Adrenal gland (tissue), 12 donors: ENCODE measurements around the gene RGL1. TPM values are rescaled to one million over a fixed set of nuclear protein-coding genes. Genes with fewer than 3 reads are reported as not detected.

ENCODE experiments used
- DNase-seq, 7 donors: peaks; one replicate each; pipeline ENCODE4 v3.0.0-alpha.2; 2019 to 2020
- H3K27ac ChIP-seq, 5 donors: fragments of 200-600 bp; sonication (generic) in 4 of 5; 1 replicate in 3 of 5; 2 replicates in 2 of 5; pipeline versions ENCODE4 v1.5.1 to v1.8.0; 2016 to 2020; ENCODE audit warnings: mild to moderate bottlenecking in 1 of 5
- H3K27me3 ChIP-seq: fragments of 200-600 bp; 2 replicates; pipeline ENCODE4 v1.8.0; 2021
- H3K36me3 ChIP-seq, 2 donors: fragments of 200-600 bp; replicated peaks in 1 of 2; 1 replicate in 1 of 2; 2 replicates in 1 of 2; pipeline versions ENCODE4 v1.5.1 to v1.8.0; 2018 to 2022
- H3K4me1 ChIP-seq, 2 donors: fragments of 200-600 bp; replicated peaks in 1 of 2; 1 replicate in 1 of 2; 2 replicates in 1 of 2; pipeline versions ENCODE4 v1.5.1 to v1.8.0; 2018 to 2021
- H3K4me3 ChIP-seq, 4 donors: fragments of 200-600 bp; sonication (generic) in 3 of 4; one replicate each; pipeline ENCODE4 v1.5.1; 2016 to 2018
- H3K9me3 ChIP-seq, 3 donors: fragments of 200-600 bp; sonication (generic) in 1 of 3; replicated peaks in 1 of 3; 1 replicate in 2 of 3; 2 replicates in 1 of 3; pipeline versions ENCODE4 v1.5.1 to v1.8.0; 2016 to 2021
- POLR2A ChIP-seq, 2 donors: fragments of 450-650 bp; IDR thresholded peaks; one replicate each; pipeline ENCODE4 v1.6.1; 2017; ENCODE audit warnings: antibody characterized with exemption in 2 of 2, mild to moderate bottlenecking in 2 of 2, moderate library complexity in 1 of 2
- WGBS, 4 donors: extraction: QIAGEN DNeasy Blood & Tissue Kit in 2 of 4; methylation state at CpG; one replicate each; pipeline versions ENCODE4 v1.1.5 to v1.1.7; 2013 to 2017; 5-methylcytosine and 5-hydroxymethylcytosine counted together
- intact Hi-C, 2 donors: fragments of 100-400 bp; cut with DNase I; formaldehyde crosslinking; loops; one replicate each; pipeline versions ENCODE4 v1.14.1 to v1.15.0; 2022 to 2023
- polyA plus RNA-seq, 3 donors: library from polyadenylated mRNA; stranded (reverse); fragments of 200-250 nt in 2 of 3; fragments of 350-450 nt in 1 of 3; fragmentation: Illumina TruSeq in 1 of 3; extraction: RNeasy Lipid Tissue Mini Kit (QIAGEN cat#74804) in 1 of 3; gene quantifications; one replicate each; pipeline ENCODE4 v1.2.3, GENCODE V29; 2013 to 2014
- total RNA-seq, 9 donors: library from RNA; depleted of rRNA in 4 of 9; stranded (reverse); fragments of >200 nt in 4 of 9; fragments of 120-200 nt in 1 of 9; fragmentation: NEBNext Ultra II Directional in 1 of 9; extraction: Animal tissue kit (Norgen Biotek cat#: 25700) in 1 of 9; gene quantifications; one replicate each; pipeline versions ENCODE4 v1.1.0 to v1.2.4, GENCODE V29; 2013 to 2023
- TF ChIP-seq, protein P1 (sequence below), 6 experiments: fragments of 450-650 bp in 4 of 6; fragments of 200-600 bp in 2 of 6; sonication (generic) in 1 of 6; IDR thresholded peaks; 1 replicate in 5 of 6; 2 replicates in 1 of 6; pipeline versions ENCODE4 v1.5.1 to v1.8.0; 2016 to 2021; ENCODE audit warnings: antibody characterized with exemption in 6 of 6, mild to moderate bottlenecking in 2 of 6, moderate library complexity in 1 of 6
- donor health status: healthy with polysubstance abuse.
- donor health status: Bipolar disorder and iron deficiency.
- donor health status: DM: yes; HTN: yes; CAD: no.
- donor health status: DM: no; HTN: no; CAD: no.
- donor health status: DM: no; HTN: no; CAD: no.
- donor health status: DM: yes; HTN: yes; CAD: no.

Gene RGL1
- total and polyA plus RNA-seq, 12 donors, result 15.5 to 76.9 (median 34.9) TPM

DNA sequence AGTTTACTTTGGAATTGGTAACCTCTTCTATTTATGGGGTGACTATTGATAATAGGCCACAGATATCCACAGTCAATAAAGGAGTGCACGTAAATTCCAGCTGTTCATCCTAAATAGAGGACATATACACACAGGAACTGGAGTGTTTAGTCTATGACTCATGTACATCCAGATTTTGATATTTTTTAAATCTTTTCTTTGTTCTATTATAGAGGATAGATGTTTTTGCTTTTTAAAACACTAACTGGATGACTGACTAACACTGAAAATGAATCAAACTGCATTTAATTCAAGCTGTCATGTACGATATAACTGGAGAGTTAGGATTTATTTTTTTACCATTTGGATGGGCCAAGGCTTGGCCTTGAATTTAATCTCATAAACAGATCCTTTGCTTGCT, 45.9 kb downstream of the RGL1 start:
- H3K36me3 ChIP-seq, result no peaks in the 10 kb centered on the region
- TF ChIP-seq POLR2A (IDR thresholded peaks at IDR 0.05), result no peak
- TF ChIP-seq, protein P1, sequence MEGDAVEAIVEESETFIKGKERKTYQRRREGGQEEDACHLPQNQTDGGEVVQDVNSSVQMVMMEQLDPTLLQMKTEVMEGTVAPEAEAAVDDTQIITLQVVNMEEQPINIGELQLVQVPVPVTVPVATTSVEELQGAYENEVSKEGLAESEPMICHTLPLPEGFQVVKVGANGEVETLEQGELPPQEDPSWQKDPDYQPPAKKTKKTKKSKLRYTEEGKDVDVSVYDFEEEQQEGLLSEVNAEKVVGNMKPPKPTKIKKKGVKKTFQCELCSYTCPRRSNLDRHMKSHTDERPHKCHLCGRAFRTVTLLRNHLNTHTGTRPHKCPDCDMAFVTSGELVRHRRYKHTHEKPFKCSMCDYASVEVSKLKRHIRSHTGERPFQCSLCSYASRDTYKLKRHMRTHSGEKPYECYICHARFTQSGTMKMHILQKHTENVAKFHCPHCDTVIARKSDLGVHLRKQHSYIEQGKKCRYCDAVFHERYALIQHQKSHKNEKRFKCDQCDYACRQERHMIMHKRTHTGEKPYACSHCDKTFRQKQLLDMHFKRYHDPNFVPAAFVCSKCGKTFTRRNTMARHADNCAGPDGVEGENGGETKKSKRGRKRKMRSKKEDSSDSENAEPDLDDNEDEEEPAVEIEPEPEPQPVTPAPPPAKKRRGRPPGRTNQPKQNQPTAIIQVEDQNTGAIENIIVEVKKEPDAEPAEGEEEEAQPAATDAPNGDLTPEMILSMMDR (IDR thresholded peaks at IDR 0.05), result no peak
- 61 to 63% (median 62%) methylated on average over 2 of the region's 2 CpGs for WGBS, 4 donors
- intact Hi-C loops, result no loop called here
- no peaks in the 10 kb centered on the region for H3K27me3 ChIP-seq
- DNase-seq, result no peak
- H3K27ac ChIP-seq, result no peak overlapping the region
- H3K4me3 ChIP-seq, result no peak overlapping the region
- no peaks in the 10 kb centered on the region for H3K9me3 ChIP-seq
- H3K4me1 ChIP-seq, result peaks cover 26 to 42% of the 10 kb centered on the region in 2 donors

DNA sequence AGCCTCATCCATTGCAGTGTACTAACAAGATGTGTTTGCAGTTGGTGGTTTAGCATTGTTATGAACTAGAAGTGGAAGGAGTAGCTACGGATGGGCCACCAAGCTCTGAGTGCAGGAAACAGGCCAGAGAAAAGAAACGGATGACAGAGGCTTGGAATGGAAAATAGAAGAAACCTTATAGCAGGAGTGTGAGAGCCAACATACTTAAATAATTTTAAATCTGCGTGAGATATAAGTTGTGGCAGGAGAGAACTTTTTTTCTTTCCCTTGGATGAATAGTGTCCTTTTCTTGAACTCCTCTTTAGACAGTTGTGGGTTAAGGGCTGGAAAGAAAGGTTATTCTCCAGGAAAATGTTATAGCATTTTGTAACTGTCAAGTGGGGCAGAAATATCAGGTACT, 54.2 kb downstream of the RGL1 start:
- no peak overlapping the region for H3K4me3 ChIP-seq
- H3K27me3 ChIP-seq, result no peaks in the 10 kb centered on the region
- intact Hi-C loops, result no loop called here
- H3K9me3 ChIP-seq, result no peaks in the 10 kb centered on the region
- H3K27ac ChIP-seq, result peak overlapping the region in 1 of 5 donors; percentile 12
- 80 to 91% (median 86%) methylated on average over 3 of the region's 3 CpGs for WGBS, 4 donors
- H3K4me1 ChIP-seq, result peaks cover 13 to 35% of the 10 kb centered on the region in 2 donors
- peaks cover 0 to 5% of the 10 kb centered on the region in 2 donors for H3K36me3 ChIP-seq
- TF ChIP-seq, protein P1 (IDR thresholded peaks at IDR 0.05), result no peak
- TF ChIP-seq POLR2A (IDR thresholded peaks at IDR 0.05), result no peak
- no peak for DNase-seq

DNA sequence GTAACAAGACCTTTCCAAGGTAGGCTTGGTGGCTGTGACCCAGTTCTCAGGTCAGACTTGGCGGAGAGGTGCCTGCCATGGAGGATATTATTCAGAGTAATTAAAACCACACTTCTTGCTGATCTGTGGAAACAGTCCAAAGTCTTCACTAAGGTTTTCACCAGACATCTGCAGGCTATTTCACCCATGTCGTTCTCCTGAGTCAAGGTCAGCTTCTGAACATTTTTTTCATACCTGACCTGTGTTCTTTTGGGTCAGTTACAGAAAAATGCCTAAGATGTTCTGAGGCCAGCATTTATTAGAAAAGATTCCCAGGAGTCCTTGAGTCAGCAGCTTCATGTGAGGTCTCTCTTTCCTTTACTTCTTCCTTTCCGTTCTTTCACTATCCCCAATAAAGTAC, 54.9 kb downstream of the RGL1 start:
- no peak for TF ChIP-seq POLR2A (IDR thresholded peaks at IDR 0.05)
- TF ChIP-seq, protein P1 (IDR thresholded peaks at IDR 0.05), result no peak
- no peaks in the 10 kb centered on the region for H3K9me3 ChIP-seq
- WGBS, 4 donors, result 62 to 68% (median 63%) methylated on average over 3 of the region's 3 CpGs
- H3K27ac ChIP-seq, result no peak overlapping the region
- no peaks in the 10 kb centered on the region for H3K27me3 ChIP-seq
- DNase-seq, result no peak
- peaks cover 0 to 5% of the 10 kb centered on the region in 2 donors for H3K36me3 ChIP-seq
- H3K4me1 ChIP-seq, result peaks cover 13 to 36% of the 10 kb centered on the region in 2 donors
- intact Hi-C loops, result no loop called here
- H3K4me3 ChIP-seq, result no peak overlapping the region

DNA sequence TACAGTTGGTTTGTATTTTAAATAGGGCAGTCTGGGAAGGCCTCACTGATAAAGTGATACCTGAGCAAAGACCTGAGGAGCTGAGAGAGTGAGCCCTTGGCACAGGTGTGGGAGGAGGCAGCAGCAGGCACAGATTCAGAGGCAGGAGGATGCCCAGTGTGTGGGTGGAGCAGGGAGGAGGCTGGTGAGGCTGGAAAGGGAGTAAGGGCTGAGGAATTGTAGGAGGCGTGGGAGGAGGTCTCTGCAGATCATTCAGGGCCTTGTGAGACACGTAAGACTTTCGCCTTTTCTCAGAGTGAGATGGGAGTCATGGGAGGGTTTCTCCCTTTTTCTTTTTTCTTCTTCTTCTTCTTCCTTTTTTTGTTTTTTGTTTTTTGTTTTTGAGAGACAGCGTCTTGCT, 58.0 kb downstream of the RGL1 start:
- Histone ChIP-seq H3K27ac (no peak overlapping the region), H3K36me3 (peaks cover 0 to 19% of the 10 kb centered on the region in 2 donors), H3K4me3 (no peak overlapping the region), H3K4me1 (peaks cover 7 to 30% of the 10 kb centered on the region in 2 donors), H3K9me3 (no peaks in the 10 kb centered on the region), H3K27me3 (no peaks in the 10 kb centered on the region)
- intact Hi-C loops, result no loop called here
- TF ChIP-seq, protein P1 (IDR thresholded peaks at IDR 0.05), result no peak
- 92 to 95% (median 94%) methylated on average over 4 of the region's 4 CpGs for WGBS, 4 donors
- no peak for DNase-seq
